GM15510 (cell line): ENCODE data around the gene CASD1.

ENCODE experiments used
- POLR2A ChIP-seq: IDR thresholded peaks from 3 replicates; pipeline ENCODE4 v1.6.1; 2011; ENCODE audit warnings: borderline replicate concordance; ENCODE audit not compliant: insufficient read length; ENCODE audit errors: extremely low read depth

The CASD1 gene

DNA sequence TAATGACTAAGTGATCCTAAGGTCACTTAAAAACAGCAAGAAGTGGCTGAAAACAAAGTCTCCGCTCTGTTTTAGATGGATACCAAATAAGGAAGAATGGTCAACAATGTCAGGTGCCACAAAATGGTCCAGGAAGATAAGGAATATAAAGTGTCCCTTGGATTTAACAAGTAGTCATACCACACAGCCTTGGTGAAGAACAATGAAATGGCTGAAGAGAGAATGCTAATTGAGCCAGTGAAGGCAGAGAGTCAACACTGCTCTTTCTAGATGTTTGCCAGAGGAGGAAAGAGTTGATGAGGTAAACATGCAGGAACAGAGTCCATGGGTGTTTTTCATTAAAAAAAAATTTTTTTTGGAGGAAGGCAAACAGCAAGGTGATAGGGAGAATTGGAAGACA, 2.1 kb upstream of the CASD1 start:
- no peak for TF ChIP-seq POLR2A

GRCh38 chr7:94507962-94508361, 1.6 kb upstream of the CASD1 start:
- no peak for TF ChIP-seq POLR2A

GRCh38 chr7:94509887-94510581, 425 bp downstream of the CASD1 start:
- peak; percentile 63 for TF ChIP-seq POLR2A

DNA sequence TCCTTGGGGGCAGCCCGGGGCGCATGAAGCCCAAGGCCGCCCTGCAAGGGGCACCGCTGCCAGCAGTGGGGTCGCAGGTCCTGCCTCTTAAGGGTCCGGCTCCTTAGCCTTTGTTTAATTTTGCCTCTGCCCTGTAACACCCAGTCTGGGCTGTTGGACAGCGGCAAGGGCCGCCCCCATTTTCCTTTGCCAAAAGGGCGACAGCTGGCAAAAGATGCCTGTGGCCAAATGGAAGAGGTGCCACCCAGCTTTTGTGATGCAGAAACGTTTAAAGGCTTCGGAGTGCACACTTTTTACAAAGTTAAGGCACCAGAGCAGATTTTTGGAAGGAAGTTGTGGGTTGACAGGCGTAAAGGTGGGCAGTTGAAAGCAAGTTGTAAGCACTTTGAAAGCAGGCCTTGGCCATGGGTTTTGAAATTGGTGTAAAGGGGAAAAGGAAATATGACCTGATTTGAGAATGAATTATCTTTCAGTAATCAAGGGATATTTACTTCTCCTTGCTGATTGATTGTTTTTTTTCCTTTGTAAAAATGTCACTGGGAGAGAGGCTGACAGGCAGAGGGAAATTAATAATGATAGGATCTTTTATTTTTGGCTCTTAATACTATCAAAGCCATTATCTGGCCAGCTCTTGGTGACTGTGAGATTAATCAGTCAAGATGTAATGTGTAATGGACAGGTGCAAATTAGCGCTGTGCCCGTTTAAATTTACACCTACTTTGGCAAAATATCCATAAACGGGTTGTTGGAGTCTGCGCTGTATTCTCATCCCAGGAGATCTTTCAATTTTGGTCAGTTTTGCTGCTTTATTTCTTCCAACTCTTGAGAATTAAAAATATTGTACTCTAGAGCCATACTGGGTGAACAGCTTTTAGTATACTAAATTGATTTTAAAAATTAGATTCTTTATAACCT, 1.2 kb downstream of the CASD1 start:
- TF ChIP-seq POLR2A: no peak

DNA sequence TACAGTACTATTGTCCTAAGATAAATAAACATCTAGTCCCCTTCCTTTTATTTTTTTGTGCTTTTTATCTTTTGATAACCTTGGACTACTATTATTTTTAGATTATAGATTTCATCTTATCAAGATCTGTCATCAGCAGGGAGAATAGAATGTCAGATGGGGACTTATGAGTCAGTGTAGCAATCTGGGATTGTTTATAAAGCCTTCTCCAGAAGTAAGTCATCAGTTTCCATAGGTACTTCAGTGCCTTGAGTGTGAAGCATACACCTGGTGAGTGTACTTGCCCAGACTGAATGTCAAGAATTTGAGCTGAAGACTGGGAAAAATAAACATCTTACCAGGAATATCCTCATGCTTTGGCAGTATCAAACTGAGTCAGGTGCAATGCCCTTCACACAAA, 2.1 kb downstream of the CASD1 start:
- TF ChIP-seq POLR2A: no peak

- TF ChIP-seq POLR2A: no peak
These were observed 3.3 kb downstream of the CASD1 start for GRCh38 chr7:94512735-94513564.

DNA sequence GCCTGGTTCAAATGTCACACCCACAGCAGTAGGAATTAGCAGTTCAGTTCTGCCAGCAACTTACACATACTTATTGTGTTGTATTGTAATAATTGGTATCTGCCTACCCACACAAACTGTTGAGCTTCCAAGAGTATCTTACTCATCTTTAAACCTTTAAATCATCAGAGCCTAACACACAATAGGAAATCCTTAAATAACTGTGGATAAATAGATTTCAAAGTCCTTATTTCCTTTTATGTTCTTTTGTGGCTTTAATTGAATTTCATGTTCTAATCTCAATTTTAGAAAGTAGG, 3.9 kb downstream of the CASD1 start:
- TF ChIP-seq POLR2A: no peak

- TF ChIP-seq POLR2A: no peak
These were observed 4.7 kb downstream of the CASD1 start for GRCh38 chr7:94514140-94514889.

GRCh38 chr7:94514917-94515316, 5.3 kb downstream of the CASD1 start:
- TF ChIP-seq POLR2A: no peak

DNA sequence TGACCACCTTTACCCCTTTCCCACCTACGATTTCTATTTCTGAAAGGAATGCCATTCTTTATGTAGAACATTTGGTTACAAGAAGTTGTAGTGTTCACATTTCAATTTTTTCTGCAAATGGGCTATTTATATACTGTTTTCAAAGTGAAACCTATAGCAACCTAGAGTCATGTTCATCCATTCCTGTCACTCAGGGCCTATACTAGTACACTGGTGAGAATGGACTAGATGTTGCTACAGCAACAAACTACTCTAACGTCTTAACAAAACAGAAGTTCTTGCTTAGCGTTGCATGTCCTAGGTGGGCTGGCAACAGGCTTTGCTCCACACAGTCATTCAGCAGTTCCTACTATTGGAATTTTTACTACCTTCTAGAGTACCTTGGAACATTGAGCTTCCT, 16.3 kb downstream of the CASD1 start:
- TF ChIP-seq POLR2A: no peak

DNA sequence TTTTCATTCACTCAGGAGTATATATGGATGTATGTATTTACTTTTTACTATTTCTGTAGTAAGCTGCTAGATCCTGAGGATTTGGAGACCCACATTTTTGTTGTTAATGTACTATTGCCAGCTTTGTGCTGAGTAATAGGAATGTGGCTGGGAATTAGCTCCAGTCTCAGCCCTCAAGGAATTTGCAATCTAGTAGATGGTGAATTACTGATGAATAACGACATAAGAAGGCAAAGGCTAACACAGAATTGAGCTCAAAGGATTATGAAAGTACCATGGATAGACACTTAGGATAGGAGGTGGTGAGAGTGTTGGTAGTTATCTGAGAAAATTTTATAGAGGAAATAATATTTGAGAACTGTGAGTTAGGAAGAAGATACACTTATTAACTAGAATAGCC, 19.9 kb downstream of the CASD1 start:
- TF ChIP-seq POLR2A: no peak

GRCh38 chr7:94530109-94530508, 20.5 kb downstream of the CASD1 start:
- no peak for TF ChIP-seq POLR2A

DNA sequence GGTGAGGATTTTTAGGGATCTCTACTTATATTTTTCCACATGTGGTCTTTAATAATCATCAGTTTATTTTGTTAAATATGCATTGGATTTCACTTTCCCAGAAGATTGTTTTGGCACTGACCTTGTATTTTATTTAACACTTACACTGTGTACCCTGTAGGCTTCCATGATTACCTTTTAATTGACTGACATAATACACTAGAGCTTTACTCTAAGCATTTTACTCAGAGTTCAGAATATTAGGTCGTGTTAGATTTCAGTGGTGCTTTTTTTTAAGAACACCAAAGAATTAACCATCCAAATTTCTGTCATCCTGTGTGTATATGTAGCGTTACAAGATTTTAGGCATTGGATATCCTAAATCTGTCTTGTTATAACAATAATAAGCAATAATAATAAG, 23.1 kb downstream of the CASD1 start:
- no peak for TF ChIP-seq POLR2A

DNA sequence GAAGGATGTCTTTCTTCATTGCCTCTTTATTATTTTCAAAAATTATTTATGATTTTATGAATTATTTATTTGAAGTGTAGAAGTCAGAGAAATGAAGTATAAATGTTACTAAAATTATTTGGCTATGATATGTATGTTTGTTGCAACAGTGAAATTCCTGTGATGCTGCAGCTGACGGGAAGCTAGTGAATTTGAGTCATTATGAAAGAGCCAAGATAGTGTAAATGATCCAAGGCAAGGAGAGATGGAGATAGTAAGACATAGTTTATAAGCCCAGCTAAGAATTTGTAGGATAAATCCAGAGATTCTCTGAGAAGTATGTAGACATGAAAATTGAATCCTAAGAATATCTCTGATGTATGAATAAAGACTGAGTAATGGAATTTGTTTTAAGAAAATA, 30.8 kb downstream of the CASD1 start:
- no peak for TF ChIP-seq POLR2A
